ENCODE results near the gene SLC6A19. TPM values are rescaled to one million over a fixed set of nuclear protein-coding genes. Genes with fewer than 3 reads are reported as not detected.

The SLC6A19 gene
- total and polyA plus RNA-seq, 9 of the 15 experiments (the other 6 are each of a cell fraction or from before 2014, with no cell fraction given) = 0.03 to 1.6 (median 0.59) TPM

GRCh38 chr5:1204693-1205242 lies 3.4 kb downstream of the SLC6A19 start:
- Histone ChIP-seq H3K9ac (ENCODE audit: insufficient read depth in 1 of 2, low read depth in 2 of 2, low read length in 2 of 2) (peak overlapping the region in 1 of 2 experiments; percentile 28; a peak in 1 of 4 replicates), H3K4me2 (ENCODE audit: insufficient read depth, low read length) (no peak overlapping the region; the same call in 1 of the 2 replicates), H3K9me1 (ENCODE audit: control insufficient read depth, insufficient read depth, low read length) (no peaks in the 10 kb centered on the region), H2AFZ (ENCODE audit: low read depth, low read length) (peak overlapping the region; percentile 60), H3K79me2 (ENCODE audit: control insufficient read depth, insufficient read depth, low read length) (no peaks in the 10 kb centered on the region; the same call in 2 of the 3 replicates), H3K4me3 (no peak overlapping the region), H3K9me3 (replicated peaks; ENCODE audit: control insufficient read depth, insufficient read depth, low read depth, low read length) (no peaks in the 10 kb centered on the region), H4K20me1 (replicated peaks; ENCODE audit: control insufficient read depth, insufficient read depth, low read length) (peaks cover 10% of the 10 kb centered on the region; the same call in 1 of the 2 replicates), H3K4me1 (replicated peaks in 1 of 2; ENCODE audit: control insufficient read depth in 2 of 2, insufficient read depth in 2 of 2, low read length in 2 of 2) (peaks cover 25 to 81% of the 10 kb centered on the region in 2 experiments), H3K36me3 (ENCODE audit: control insufficient read depth, insufficient read depth, low read length) (no peaks in the 10 kb centered on the region), H3K27me3 (ENCODE audit: control insufficient read depth in 2 of 2, insufficient read depth in 2 of 2, low read length in 2 of 2) (peaks cover 0 to 38% of the 10 kb centered on the region in 2 experiments; a peak in 4 of 5 replicates), H3K27ac (ENCODE audit: extremely low read depth, low read depth, low read length) (no peak overlapping the region)
- FAIRE-seq (peak; percentile 96), ATAC-seq (peak; percentile 59), DNase-seq (ENCODE audit: extremely low read depth in 1 of 4, low spot score in 3 of 4) (peak; percentile 57 to 73 (median 64))
- intact Hi-C loops (cut with micrococcal nuclease) = loop anchor here (1.0 kb wide), 1 partner anchor 36 kb away; no protein-coding TSS in a partner anchor
- CTCF ChIA-PET (ENCODE audit: low intra/inter-chr PET ratio) = interaction anchor here (1.5 to 3.0 kb wide), 2 partner anchors 30 to 37 kb away, joined by 7 to 25 read pairs; no protein-coding TSS in a partner anchor
- no TSS peak for BruUV-seq (replicated peaks)
- in situ Hi-C loops (cut with MboI) = loop anchor here (5.0 kb wide), 1 partner anchor 32 kb away; no protein-coding TSS in a partner anchor
- POLR2A ChIA-PET = interaction anchor here (0.6 to 0.9 kb wide), 2 partner anchors 26 to 34 kb away, joined by 4 read pairs; no protein-coding TSS in a partner anchor
- WGBS (ENCODE audit: insufficient coverage, low coverage, missing lambda C conversion rate) = 10% methylated on average over 18 of the region's 18 CpGs
- TF ChIP-seq OTX1 (CRISPR knock-in tag; IDR thresholded peaks at IDR 0.05) (0 out of 2 replicates have a peak, but pooled peaks have one; percentile 45), PPARD (CRISPR knock-in tag; IDR thresholded peaks at IDR 0.05) (no peak), XRCC4 (IDR thresholded peaks at IDR 0.05; ENCODE audit: extremely low read depth, insufficient read depth, insufficient read length) (no peak), CBFA2T3 (IDR thresholded peaks at IDR 0.05) (0 out of 2 replicates have a peak, but pooled peaks have one; percentile 9), CBX2 (IDR thresholded peaks at IDR 0.05; ENCODE audit: insufficient read depth, low read length, poor library complexity, severe bottlenecking) (no peak), CXXC5 (CRISPR knock-in tag; IDR thresholded peaks at IDR 0.05) (0 out of 2 replicates have a peak, but pooled peaks have one; percentile 36), RFX5 (IDR thresholded peaks at IDR 0.05; ENCODE audit: low read depth, low read length) (no peak), ARID4B (CRISPR knock-in tag; IDR thresholded peaks at IDR 0.05) (peak; percentile 46; the same call in 1 of the 2 replicates), VEZF1 (CRISPR knock-in tag; IDR thresholded peaks at IDR 0.05) (peak; percentile 41; the same call in 1 of the 2 replicates), MYC (IDR thresholded peaks at IDR 0.05; ENCODE audit: low read depth, low read length) (no peak), MYC (CRISPR knock-in tag; IDR thresholded peaks at IDR 0.05; ENCODE audit: borderline replicate concordance, low read depth) (no peak)

Measured in K562 (cell line).